RWPE1 (cell line): ENCODE results near the gene GXYLT1.
A peak's percentile ranks its signal among the peaks of the same experiment; 100 is the strongest.
"Not testable (repeated sequence)": the region's sequence is repeated elsewhere in the genome, so short reads cannot be mapped to it uniquely, and the experiment has no call there.

Experiments used
- CTCF ChIA-PET: fragments of 350-600 bp; sonication (Branson Sonifier 250); formaldehyde crosslinking; extraction: SDS; loops from one replicate; lab custom pipeline; 2021; lab: Yijun Ruan, JAX
- POLR2A ChIA-PET: fragments of 400-600 bp; formaldehyde crosslinking; extraction: SDS; loops from one replicate; lab custom pipeline; 2020; ENCODE audit warnings: antibody characterized with exemption; ENCODE audit not compliant: low non-redundant PET; lab: Yijun Ruan, JAX
- DNase-seq: peaks from one replicate; pipeline ENCODE4 v3.0.0; 2012; ENCODE audit warnings: low spot score
- H3K27ac ChIP-seq: fragments of 450-650 bp; 2 replicates; pipeline ENCODE4 v1.5.1; 2017
- TF ChIP-seq, protein P1 (sequence below): fragments of 450-650 bp; conservative IDR thresholded peaks from 2 replicates; pipeline ENCODE4 v1.5.1; 2017; ENCODE audit warnings: low read depth, mild to moderate bottlenecking

GXYLT1 gene

GRCh38 chr12:42144408-42145196, at the start of gene GXYLT1:
TSS of gene GXYLT1 (minus strand) at chr12:42144874. CDS start at chr12:42144646, 228 bp downstream.
- CTCF ChIA-PET: no interaction called here
- H3K27ac ChIP-seq: peak within 1 kb of the TSS; percentile 93
- peak; percentile 88 for DNase-seq
- TF ChIP-seq, protein P1, sequence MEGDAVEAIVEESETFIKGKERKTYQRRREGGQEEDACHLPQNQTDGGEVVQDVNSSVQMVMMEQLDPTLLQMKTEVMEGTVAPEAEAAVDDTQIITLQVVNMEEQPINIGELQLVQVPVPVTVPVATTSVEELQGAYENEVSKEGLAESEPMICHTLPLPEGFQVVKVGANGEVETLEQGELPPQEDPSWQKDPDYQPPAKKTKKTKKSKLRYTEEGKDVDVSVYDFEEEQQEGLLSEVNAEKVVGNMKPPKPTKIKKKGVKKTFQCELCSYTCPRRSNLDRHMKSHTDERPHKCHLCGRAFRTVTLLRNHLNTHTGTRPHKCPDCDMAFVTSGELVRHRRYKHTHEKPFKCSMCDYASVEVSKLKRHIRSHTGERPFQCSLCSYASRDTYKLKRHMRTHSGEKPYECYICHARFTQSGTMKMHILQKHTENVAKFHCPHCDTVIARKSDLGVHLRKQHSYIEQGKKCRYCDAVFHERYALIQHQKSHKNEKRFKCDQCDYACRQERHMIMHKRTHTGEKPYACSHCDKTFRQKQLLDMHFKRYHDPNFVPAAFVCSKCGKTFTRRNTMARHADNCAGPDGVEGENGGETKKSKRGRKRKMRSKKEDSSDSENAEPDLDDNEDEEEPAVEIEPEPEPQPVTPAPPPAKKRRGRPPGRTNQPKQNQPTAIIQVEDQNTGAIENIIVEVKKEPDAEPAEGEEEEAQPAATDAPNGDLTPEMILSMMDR: no peak
- POLR2A ChIA-PET: no interaction called here

DNA sequence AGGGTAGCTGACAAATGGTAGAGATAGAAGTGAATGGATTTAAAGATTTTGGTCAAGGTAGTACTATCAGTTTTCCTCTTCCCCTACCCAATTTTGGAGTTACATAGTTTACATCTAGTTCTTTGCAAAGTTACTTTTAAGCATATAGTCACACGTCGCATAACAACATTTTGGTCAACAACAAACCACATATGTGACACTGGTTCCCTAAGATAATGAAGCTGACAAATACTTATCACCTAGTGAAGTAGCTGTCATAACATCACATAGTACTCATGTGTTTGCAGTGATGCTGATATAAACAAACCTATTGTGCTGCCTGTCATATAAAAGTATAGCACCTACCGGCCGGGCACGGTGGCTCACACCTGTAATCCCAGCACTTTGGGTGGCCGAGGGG, 48.0 kb upstream of the GXYLT1 start:
- ChIA-PET CTCF (interaction anchor here (0.7 kb wide), 1 partner anchor 33 kb away, joined by 4 read pairs; no protein-coding TSS in a partner anchor), POLR2A (no interaction called here)
- no peak overlapping the region for H3K27ac ChIP-seq
- DNase-seq: no peak
- TF ChIP-seq, protein P1: no peak

DNA sequence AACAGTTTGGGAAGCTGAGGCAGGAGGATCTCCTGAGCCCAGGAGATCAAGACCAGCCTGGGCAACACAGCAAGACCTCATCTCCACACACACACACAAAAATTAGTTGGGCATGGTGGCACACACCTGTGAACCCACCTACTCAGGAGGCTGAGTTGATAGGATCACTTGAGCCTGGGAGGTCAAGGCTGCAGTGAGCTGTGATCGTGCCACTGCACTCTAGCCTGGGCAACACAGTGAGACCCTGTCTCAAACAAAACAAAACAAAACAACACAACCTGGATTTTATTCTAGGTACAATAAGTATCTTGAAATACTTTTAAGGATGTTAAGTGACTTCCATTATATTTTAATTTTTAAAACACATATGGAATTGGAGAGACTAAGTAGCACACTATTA, 47.6 kb upstream of the GXYLT1 start:
- TF ChIP-seq, protein P1: no peak
- no peak overlapping the region for H3K27ac ChIP-seq
- DNase-seq: no peak
- ChIA-PET CTCF (interaction anchor here (0.6 to 0.7 kb wide), 2 partner anchors 32 to 689 kb away, joined by 3 to 4 read pairs; no protein-coding TSS in a partner anchor), POLR2A (no interaction called here)

- H3K27ac ChIP-seq: no peak overlapping the region
- CTCF ChIA-PET: no interaction called here
- POLR2A ChIA-PET: no interaction called here
- DNase-seq: no peak
- TF ChIP-seq, protein P1: no peak
Observed at GRCh38 chr12:42190376-42190775, 45.7 kb upstream of the GXYLT1 start.

GRCh38 chr12:42188275-42188674, 43.6 kb upstream of the GXYLT1 start:
- H3K27ac ChIP-seq, CTCF ChIA-PET, DNase-seq, POLR2A ChIA-PET: not testable (repeated sequence)

GRCh38 chr12:42187799-42188198, 43.1 kb upstream of the GXYLT1 start:
- CTCF ChIA-PET: no interaction called here
- POLR2A ChIA-PET: no interaction called here
- TF ChIP-seq, protein P1: no peak
- no peak for DNase-seq
- H3K27ac ChIP-seq: no peak overlapping the region

DNA sequence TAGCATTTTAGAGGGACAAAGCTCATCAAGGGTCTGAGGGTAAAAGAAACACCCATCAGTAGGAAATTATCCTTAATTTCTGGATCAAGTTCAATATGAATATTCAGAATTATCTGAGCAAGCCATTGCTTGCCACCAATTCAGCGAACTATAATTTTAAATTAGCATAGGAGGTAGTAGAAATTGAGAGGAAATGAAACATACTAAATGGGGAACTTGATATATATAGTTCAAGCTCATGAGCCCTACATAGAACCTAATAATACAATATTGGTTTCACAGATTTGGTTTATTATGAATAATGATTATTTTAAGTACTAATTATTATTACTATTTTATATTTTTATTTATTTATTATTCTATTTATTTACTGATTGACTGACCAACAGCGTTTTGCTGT, 42.1 kb upstream of the GXYLT1 start:
- POLR2A ChIA-PET: no interaction called here
- CTCF ChIA-PET: no interaction called here
- TF ChIP-seq, protein P1: no peak
- no peak for DNase-seq
- no peak overlapping the region for H3K27ac ChIP-seq
